Stimulated activated CD4-positive, alpha-beta T cell treated with anti-CD3 and anti-CD28 coated beads, Interleukin-1b, Interleukin-23, amount 100 ng/mL, for 4 hours (primary cell): ENCODE data around the gene FSTL4.

Experiments
- DNase-seq, 2 donors: peaks; one replicate each; pipeline ENCODE4 v3.0.0-alpha.2; 2020; ENCODE audit warnings: low read depth in 2 of 2

The FSTL4 gene

GRCh38 chr5:133294380-133294779, 318.0 kb downstream of the FSTL4 start:
- no peak for DNase-seq

- DNase-seq, result no peak
Measured at GRCh38 chr5:133293960-133294359, 318.4 kb downstream of the FSTL4 start.

- no peak for DNase-seq
Measured at GRCh38 chr5:133292300-133292699, 320.0 kb downstream of the FSTL4 start.

- no peak for DNase-seq
Measured at GRCh38 chr5:133291524-133291923, 320.8 kb downstream of the FSTL4 start.

- no peak for DNase-seq
Measured at GRCh38 chr5:133290669-133291240, 321.6 kb downstream of the FSTL4 start.

GRCh38 chr5:133289686-133290367, 322.5 kb downstream of the FSTL4 start:
- no peak for DNase-seq

- peak; percentile 3 to 8 for DNase-seq
Measured at GRCh38 chr5:133287500-133287899, 324.8 kb downstream of the FSTL4 start.

GRCh38 chr5:133286483-133286882, 325.9 kb downstream of the FSTL4 start:
- DNase-seq, result no peak

GRCh38 chr5:133285583-133286021, 326.7 kb downstream of the FSTL4 start:
- DNase-seq, result no peak

- no peak for DNase-seq
Measured at GRCh38 chr5:133284306-133284705, 328.0 kb downstream of the FSTL4 start.

- DNase-seq, result no peak
Measured at GRCh38 chr5:133278317-133278716, 334.0 kb downstream of the FSTL4 start.

- DNase-seq, result no peak
Measured at GRCh38 chr5:133277744-133278143, 334.6 kb downstream of the FSTL4 start.

GRCh38 chr5:133276171-133276570, 336.2 kb downstream of the FSTL4 start:
- no peak for DNase-seq

- DNase-seq, result no peak
Measured at GRCh38 chr5:133275631-133276030, 336.7 kb downstream of the FSTL4 start.

GRCh38 chr5:133274597-133274935, 337.8 kb downstream of the FSTL4 start:
- no peak for DNase-seq

- DNase-seq, result no peak
Measured at GRCh38 chr5:133273661-133274596, 338.4 kb downstream of the FSTL4 start.

- DNase-seq, result no peak
Measured at GRCh38 chr5:133272345-133272744, 340.0 kb downstream of the FSTL4 start.

- no peak for DNase-seq
Measured at GRCh38 chr5:133271606-133272005, 340.7 kb downstream of the FSTL4 start.

GRCh38 chr5:133269691-133270090, 342.6 kb downstream of the FSTL4 start:
- no peak for DNase-seq

- no peak for DNase-seq
Measured at GRCh38 chr5:133267601-133268000, 344.7 kb downstream of the FSTL4 start.

GRCh38 chr5:133266966-133267365, 345.4 kb downstream of the FSTL4 start:
- no peak for DNase-seq

GRCh38 chr5:133266527-133266878, 345.8 kb downstream of the FSTL4 start:
- no peak for DNase-seq
